Fibroblast of the conjunctiva (primary cell): ENCODE measurements around the gene NRXN3.

Source experiments
- DNase-seq: peaks from one replicate; pipeline ENCODE4 v3.0.0-alpha.2; 2010; ENCODE audit warnings: low read depth

Gene NRXN3

DNA sequence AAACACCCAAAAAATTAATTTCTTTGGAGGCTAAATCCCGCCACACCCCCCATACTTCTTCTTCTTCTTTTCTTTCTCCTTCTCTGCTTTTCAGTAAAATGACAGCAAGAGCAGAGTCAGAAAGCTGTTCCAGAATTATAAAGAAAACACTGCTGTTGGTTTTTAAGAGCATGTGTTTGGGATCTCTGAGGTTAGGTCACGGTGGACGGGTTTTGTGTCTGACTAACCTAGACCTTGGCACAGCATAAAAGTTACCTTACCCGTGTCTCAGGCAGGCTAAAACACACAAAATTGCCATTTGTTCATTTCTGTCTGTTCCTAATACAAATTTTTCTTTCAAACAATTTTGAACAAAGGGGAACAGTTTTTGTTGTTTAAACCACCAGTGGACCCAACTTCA is 540.8 kb downstream of the NRXN3 start:
- no peak for DNase-seq

DNA sequence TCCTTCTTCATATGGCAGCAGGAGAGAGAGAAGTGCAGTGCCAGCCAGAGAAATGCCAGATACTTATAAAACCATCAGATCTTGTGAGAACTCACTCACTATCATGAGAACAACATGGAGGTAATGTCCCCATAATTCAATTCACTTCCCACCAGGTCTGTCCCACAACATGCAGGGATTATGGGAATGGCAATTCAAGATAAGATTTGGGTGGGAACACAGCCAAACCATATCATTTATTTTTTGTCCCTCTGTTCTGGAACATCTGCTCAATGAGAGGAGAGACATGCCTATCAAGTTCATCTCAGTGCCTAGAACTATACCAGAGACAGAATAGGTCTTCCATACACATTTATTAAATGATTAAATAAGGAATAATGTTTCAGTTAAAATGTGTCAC is 543.5 kb downstream of the NRXN3 start:
- no peak for DNase-seq

DNA sequence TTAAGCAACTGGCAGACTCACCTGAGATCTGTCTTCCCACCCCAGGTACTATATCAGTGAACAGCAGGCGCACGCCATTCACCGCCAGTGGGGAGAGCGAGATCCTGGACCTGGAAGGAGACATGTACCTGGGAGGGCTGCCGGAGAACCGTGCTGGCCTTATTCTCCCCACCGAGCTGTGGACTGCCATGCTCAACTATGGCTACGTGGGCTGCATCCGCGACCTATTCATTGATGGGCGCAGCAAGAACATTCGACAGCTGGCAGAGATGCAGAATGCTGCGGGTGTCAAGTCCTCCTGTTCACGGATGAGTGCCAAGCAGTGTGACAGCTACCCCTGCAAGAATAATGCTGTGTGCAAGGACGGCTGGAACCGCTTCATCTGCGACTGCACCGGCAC is 544.5 kb downstream of the NRXN3 start:
- DNase-seq, result no peak

DNA sequence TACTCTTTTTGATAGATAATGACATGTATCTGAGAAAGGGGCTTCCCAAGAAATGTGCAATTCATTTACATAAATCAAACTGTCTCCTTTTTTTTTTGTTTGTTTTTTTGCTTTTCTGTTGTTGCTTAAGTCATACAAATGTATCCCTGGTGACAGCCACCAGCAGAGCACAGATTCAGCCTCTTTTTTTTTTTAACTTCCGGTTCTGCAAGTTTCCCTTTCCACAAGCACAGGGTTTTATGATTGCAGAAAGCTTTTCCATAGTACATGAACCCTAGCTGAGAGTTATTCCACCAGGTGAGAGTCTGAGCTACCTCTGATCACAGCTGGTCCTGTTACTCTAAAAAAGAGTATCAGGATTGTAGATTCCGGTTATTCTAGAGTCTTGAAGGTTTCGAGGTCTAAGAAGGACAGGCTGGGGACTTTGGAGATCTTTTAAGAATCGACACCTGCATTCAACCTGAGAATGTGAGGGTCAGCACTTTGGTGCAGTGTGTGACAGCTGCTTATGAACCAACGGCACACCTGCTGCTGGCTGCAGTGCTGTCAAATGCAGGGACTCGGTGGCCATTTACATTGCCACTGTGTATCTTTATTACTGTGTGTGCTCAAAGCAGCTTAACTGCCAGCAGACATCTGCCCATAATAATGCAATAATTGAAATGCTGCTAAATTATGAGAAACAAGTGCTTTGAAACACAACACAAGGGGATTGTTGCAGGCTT is 551.7 kb downstream of the NRXN3 start:
- no peak for DNase-seq

DNA sequence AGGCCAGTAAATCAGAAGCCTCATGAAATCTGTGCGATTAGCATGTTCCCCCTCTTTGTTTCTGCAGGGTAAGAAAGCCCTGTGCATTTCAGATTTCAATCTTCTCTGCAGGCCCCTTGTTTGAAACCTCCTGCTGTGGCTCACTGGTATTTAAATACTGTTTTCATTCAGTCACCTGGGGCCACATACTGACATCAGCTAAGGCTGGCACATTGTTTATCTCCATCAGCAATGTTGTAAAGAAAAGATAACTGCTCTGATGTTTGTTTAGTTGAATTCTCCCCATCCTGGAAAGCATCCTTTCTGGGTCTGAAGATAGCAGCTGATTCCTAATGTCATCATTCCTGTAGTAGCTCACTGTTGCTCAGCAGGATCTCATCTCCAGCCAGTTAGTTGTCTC is 554.9 kb downstream of the NRXN3 start:
- no peak for DNase-seq

DNA sequence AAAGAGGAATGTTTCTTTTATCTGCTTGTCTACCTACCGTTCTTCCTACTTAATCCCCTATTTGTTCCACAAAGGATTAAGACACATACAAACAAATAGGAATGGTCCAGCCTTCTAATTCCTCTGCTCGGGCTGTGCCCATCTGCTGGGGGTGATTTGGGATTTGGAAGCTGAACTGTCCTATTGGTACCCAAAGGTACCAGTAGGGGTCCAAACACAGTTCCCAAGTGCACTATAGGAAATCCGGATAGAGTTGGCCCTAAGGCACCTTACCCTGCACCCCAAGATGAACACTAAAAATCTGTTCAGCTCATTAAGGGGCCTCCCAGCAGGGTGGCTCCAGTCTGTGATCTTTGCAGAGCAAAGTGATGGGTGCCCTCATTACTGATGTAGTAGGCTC is 566.9 kb downstream of the NRXN3 start:
- DNase-seq, result no peak

DNA sequence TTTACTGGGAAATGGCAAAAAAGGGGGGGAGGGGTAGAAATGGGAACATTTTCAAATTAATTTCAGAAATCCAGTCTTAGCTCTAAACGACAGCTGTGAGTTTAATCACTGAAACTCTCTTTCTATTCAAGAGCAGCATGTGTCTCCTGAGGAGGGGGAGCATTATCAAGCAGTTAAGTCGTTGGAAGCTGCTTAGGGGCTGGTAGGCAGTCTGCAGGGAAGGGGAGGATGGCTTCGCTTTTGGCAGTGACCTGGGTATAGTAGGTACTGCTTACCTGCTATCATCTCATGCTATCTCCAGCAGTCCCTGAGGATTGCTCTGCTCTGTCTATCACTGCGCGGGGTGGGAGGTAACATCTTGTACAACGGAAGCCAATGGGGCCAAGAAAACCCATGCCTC is 567.4 kb downstream of the NRXN3 start:
- no peak for DNase-seq

DNA sequence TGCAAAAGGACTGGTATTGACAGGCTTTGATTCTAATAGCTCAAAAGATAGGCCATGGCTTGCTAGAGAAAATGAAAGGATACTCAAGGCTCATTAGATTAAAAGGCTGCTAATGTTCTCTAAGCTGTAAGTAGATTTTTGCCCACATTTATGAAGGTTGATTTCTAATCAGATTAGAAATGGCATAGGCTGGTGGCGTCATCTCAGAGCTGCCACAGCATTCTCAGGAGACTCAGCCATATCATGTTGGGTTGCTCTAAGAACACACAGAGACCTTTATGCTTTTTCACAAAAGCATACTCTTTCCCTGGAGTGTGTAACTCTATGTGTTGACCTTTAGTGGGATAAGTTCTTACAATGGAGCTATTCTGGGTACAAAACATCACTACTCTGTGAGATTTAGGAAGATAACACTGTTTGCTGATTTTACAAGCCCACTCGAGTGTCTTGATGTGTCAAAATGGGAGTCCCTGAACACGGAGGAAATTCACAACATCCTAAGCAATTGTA is 576.0 kb downstream of the NRXN3 start:
- DNase-seq, result no peak

DNA sequence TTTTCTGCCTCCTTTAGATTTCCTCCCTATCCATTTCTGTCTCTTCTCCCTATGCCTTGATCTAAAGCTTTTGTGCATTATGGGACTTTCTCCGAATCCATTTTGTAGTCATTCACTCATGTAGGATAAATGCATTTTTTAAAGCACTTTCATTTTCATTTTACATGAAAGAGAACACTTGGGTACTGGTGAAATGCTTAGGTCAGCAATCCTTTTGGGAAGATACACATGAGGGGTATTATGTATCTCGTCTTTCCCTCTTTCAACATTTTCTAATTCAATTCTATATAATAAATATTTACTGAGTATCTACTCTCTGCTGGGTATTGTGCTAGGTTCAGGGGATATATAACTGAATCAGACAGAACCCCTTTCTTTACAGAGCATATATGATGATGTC is 577.6 kb downstream of the NRXN3 start:
- DNase-seq, result no peak

DNA sequence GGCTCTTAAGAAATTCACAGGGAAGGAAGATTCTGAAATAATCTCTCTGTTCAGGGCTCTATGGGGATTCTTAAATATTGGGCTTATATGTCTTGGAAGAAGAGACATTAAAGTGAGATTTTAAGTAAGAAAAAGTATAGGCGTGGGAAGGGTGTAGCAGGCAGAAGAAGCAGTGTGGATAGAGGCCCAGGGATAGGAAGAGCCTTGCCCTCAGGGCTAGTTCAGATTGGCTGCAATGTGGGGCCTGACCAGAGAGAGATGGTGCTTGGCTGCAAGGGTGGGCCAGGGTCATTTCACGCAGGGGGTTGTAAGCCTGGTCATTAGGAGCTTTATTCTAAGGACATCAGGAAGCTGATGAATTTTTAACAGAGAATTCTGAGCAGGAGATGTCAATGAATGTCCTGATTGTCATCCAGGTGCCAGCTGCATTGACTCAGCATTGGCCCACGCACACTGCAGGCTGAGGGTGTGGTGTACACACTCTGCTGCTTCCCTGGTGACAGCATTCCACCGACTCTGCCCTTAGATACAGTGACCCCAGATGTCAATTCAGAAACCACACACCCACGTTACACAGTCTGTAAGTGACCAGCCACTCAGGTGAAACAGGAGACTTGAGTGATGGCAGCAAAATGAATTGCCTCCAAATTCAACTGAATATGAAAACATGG is 582.5 kb downstream of the NRXN3 start:
- no peak for DNase-seq

DNA sequence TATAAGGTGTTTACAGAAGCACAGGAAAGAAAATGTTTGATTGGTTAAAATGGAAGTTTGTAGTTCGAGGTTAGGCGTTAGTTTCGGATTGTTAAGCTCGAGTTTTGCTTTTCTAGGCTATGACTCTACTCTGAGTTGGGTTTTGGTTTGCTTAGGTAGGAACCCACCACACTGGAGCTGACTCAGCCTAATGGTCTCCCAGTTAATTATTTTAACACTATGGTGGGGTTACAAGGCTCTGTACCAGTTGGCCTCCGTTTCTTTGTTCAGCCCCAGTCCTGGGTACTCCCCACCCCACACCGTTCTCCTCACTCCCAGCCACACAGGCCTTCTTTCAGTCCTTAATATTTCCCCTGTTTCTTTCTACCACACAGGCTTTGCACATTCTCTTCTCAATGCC is 583.9 kb downstream of the NRXN3 start:
- DNase-seq, result no peak

DNA sequence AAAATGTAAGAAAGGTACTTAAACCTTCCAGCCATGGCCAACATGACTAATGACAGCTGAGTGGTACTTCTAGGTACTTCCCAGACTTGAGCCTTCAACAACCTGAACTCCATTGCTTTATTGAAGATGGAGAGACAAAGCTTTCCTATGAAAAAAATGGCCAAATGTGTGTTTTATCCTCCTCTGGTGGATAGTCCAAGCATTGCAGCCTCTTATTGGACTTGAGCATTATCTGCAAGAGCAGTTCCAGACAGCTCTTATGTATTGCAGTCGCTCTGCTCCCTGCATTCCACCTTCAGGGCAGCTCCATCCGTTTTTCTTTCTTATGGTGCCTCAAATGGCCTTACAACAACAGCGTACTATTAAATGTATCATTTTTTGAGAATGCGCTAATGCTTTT is 588.2 kb downstream of the NRXN3 start:
- DNase-seq, result no peak

DNA sequence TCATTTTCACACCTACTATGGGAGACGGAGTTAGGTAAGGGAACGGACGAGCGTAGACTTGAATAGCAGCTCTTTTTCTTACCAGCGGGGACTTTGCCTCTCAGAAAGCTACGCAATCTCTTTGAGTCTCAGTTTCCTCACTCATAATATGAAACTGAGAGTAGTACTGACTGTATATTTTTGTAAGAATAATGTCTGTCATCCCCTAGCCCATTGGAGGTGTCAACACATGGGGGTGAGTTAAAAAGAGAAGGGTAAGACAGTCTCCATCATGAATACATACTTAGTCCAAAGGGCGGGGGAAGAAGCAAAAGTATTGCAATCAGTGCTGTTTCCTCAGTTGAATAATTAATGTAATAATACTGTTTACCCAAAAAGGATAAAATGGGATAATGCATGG is 592.2 kb downstream of the NRXN3 start:
- DNase-seq, result no peak

DNA sequence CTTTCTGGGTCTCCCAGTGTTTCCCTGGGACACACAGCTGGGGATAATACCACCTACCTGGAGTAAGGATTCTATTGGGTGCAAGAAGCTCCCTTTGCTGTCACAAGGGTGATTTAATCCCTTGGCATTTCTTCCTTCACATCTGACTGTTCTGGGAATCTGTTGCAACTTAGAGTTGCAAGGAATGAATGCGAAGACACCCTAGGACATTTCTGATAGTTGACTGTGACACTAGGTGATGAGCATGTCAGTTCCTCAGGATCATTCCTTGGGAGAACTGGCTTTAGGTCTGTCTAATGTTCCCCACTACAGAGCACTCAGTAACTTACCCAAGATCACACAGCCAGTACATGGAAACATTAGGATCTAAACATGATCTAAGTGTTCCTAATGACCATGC is 593.6 kb downstream of the NRXN3 start:
- DNase-seq, result no peak

DNA sequence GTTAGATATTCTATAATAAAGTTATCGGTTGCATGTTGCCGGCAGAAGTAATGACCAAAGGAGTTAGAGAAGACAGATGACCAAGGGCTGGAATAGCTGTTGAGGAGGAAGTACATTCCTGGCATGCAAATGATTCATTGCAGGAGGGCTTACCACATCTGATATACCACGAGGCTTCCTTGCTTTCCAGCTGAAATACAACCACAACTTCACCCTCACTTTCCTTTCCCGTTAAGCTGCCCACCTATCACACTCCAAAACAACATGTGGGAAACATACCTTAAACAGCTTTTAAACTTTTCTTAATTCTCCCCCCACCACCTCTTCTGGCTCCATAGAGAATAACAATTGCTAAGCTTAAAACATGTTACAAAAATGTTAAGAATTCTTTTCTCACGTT is 594.1 kb downstream of the NRXN3 start:
- no peak for DNase-seq

DNA sequence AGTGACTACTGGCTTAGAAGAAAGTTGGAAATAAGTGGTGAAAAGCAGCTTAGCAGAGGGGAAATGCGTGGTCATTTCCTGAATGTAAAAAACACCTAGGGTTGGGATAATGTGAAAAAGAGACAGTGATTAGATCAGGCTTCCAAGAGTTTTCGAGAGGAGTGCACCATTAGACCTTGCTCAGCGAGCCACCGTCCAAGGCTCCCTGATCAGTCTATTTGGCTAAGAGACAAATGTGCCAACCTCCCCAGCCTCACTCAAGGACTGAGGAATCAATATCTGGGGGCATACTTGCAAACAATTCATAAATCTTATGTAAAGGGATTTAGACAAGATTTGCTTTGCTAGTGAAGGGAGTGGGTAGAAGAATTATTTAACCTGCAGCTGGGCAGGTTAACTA is 594.5 kb downstream of the NRXN3 start:
- DNase-seq, result no peak

DNA sequence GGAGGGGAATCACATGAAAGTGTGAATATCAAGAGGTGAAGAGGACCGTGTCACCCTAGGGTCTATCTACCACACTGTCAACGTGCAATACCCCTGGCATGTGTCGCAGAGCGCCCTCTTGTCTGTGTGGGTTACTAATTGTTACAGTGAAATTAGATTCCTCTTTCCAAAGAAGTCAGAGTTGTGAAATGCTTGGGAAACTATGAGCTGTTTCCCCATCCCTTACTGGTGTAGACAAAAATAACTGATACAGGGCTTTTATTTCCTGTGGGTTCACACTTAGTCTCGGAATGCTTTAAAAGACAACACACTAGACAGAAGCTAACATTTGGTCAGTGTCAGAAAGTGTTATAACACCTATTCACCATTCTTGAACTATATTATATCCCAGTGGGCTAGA is 597.3 kb downstream of the NRXN3 start:
- no peak for DNase-seq

DNA sequence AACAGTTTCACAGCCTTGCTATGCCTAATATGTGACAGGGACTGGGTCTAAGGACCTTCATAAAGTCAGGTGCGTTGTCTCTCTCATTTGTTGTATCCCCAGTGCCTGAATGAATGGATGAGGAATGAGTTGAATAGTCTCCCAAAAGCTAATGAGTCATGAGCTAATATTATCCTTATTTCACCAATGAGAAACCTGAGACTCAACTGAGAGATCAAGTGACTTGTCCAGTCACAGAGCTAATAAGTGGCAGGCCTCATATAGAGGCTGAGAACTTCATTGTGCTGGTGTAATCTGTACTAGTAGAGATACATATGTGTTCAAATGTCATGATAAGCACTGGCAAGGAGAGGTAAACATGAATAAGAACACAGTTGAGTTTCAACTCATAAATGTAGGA is 612.4 kb downstream of the NRXN3 start:
- DNase-seq, result no peak

DNA sequence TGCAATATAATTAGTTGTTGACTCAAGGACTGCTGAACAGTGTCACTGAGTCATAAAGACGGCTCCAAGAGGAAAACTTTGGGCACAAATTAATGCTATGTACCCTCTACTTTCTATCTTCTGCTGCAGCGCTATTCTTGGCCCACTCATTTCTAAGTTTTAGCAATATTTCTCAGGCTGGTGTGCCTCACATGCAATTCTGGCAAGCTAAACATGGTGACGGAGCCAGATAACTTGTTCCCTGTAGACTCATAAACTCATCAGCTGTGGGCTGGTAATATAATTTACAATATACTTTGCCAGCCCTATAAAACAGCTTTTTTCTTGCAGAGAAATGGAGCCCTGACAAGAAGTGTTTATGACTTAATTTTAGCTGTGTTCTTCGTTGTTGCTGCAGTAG is 615.1 kb downstream of the NRXN3 start:
- DNase-seq, result no peak

DNA sequence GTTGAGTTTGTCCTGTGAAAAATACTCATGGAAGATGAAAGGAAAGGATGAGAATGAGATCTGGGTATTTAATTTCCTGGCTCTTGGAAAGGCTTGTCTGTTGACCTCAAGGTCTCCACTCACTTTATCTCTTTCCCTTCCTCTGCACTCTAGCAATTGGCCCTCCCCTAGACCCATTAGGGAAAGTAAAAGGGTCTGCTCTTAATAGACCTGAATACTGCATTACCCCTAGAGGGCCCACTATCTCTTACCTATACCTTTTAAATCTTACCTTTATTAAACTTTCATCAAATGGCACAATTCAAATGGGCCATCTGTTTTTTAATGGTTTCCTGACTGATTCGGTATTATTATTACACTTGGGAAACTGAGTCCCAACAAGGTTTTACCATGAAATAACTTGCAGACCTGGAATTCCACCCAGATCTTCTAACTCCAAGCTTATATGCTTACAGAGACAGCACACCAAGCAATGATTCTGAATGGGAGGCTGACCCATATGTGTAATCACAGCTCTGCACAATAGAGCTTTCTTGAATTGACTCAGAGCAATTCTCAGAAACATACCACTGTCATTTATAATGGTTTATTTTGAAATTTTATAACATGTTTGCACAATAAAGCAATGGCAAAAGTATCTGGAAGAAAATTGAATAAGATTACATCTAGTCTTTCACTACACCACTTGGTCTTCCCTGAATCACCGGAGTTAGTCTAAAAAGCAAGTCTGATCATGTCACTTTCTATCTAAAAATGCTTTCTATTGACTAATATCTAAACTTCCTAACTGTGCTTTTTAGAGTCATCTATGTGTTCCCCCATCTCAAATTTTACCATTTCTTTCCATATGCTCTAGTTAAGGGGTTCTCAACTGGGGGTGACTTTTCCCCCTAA is 618.5 kb downstream of the NRXN3 start:
- no peak for DNase-seq

DNA sequence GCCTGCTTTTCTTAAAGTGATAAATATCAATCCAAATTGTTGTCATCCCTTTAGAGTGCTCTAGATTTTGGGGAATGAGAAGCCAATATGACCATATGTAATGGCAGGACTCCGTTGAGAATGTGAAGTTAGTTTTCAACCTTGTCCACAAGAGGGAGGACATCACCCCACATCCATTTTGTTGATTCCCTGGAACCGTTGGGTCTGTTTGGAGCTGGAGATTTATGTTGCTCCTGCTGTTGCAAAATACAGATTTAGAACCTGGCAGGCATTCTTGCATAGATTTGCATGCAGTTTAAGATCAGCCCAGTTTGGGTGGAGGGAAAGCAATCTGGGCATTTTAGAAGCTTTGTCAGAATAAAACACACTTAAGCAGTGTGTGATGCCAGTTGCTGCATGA is 620.1 kb downstream of the NRXN3 start:
- no peak for DNase-seq

DNA sequence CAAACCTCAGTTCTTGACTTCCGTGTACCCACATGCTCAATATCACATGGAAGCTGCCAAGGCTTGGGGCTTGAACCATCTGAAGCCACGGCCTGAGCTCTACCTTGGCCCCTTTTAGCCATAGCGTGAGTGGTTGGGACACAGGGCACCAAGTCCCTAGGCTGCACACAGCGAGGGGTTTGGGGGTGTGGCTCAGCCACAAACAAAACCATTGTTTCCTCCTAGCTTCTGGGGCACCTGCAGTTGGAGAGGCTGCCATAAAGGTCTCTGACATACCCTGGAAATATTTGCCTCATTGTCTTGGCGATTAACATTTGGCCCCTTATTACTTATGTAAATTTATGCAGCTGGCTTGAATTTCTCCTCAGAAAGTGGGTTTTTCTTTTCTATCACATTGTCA is 628.6 kb downstream of the NRXN3 start:
- DNase-seq, result no peak

DNA sequence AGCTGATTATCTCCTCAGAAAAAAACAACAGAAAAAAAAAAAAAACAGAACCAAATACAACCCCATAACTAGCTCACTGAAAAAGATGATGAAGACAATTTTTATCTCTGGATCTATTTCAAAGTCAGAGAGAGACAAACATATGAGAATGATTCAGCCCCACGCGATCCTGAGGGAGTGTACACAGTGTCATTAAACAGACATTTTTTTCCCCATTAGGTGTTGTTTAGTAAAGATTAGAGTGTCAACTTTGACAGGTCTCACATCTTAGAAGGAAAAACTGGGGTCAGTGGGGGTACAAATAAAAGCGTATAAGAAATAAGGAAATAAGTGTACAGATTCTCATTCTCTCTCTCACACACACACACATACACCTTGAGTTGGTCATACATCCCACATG is 635.4 kb downstream of the NRXN3 start:
- no peak for DNase-seq
